ENCODE results near the gene ATP6V0B. TPM values are rescaled to one million over a fixed set of nuclear protein-coding genes. Genes with fewer than 3 reads are reported as not detected.

Gene ATP6V0B
- total and polyA plus RNA-seq, 3 experiments from 2014 or later = 184 to 205 (median 190) TPM

- CTCF ChIA-PET = no interaction called here
- H3K9me3 Mint-ChIP-seq = no peaks in the 10 kb centered on the region
Measured at GRCh38 chr1:43995984-43996732, 21.4 kb downstream of the ATP6V0B start.

GRCh38 chr1:43996733-43997115 is 22.0 kb downstream of the ATP6V0B start:
- POLR2A ChIA-PET = no interaction called here
- H3K36me3 Mint-ChIP-seq = no peaks in the 10 kb centered on the region

More at GRCh38 chr1:43995984-43996732, 21.4 kb downstream of the ATP6V0B start:
- no peak for DNase-seq
- peaks cover 8% of the 10 kb centered on the region for H3K4me1 ChIP-seq (ENCODE audit: insufficient read depth, low read length)
- H3K4me3 ChIP-seq (ENCODE audit: low read length) = no peak overlapping the region
- H3K27ac Mint-ChIP-seq = peak overlapping the region in 1 of 8 donors; percentile 78
- POLR2A ChIA-PET = no interaction called here
- H3K9me3 ChIP-seq (ENCODE audit: low read length) = no peaks in the 10 kb centered on the region
- H3K4me3 Mint-ChIP-seq = peak overlapping the region in 1 of 7 donors; percentile 32
- no peak overlapping the region for H3K27ac ChIP-seq (ENCODE audit: low read depth, low read length)
- H3K36me3 ChIP-seq (ENCODE audit: insufficient read depth, low read length) = no peaks in the 10 kb centered on the region
- no peaks in the 10 kb centered on the region for H3K27me3 ChIP-seq (ENCODE audit: insufficient read depth, low read length, poor library complexity, severe bottlenecking)
- H3K36me3 Mint-ChIP-seq = peaks cover 0 to 2% (median 0%) of the 10 kb centered on the region in 3 donors
- H3K27me3 Mint-ChIP-seq = peaks cover 0 to 2% of the 10 kb centered on the region in 2 donors
- H3K4me1 Mint-ChIP-seq = peaks cover 10 to 17% (median 12%) of the 10 kb centered on the region in 3 donors

GRCh38 chr1:43997295-43997999 is 22.7 kb downstream of the ATP6V0B start:
- Histone ChIP-seq H3K36me3 (ENCODE audit: insufficient read depth, low read length) (no peaks in the 10 kb centered on the region), H3K4me1 (ENCODE audit: insufficient read depth, low read length) (peaks cover 2% of the 10 kb centered on the region), H3K4me3 (ENCODE audit: low read length) (no peak overlapping the region), H3K9me3 (ENCODE audit: low read length) (no peaks in the 10 kb centered on the region), H3K27me3 (ENCODE audit: insufficient read depth, low read length, poor library complexity, severe bottlenecking) (no peaks in the 10 kb centered on the region), H3K27ac (ENCODE audit: low read depth, low read length) (no peak overlapping the region)
- H3K36me3 Mint-ChIP-seq = no peaks in the 10 kb centered on the region
- H3K27me3 Mint-ChIP-seq = peaks cover 0 to 5% of the 10 kb centered on the region in 2 donors
- ChIA-PET CTCF (no interaction called here), POLR2A (no interaction called here)
- no peak overlapping the region for H3K4me3 Mint-ChIP-seq
- no peak overlapping the region for H3K27ac Mint-ChIP-seq
- peaks cover 4 to 5% (median 4%) of the 10 kb centered on the region in 3 donors for H3K4me1 Mint-ChIP-seq
- DNase-seq = peak in 1 of 5 donors; percentile 46
- H3K9me3 Mint-ChIP-seq = no peaks in the 10 kb centered on the region

More at GRCh38 chr1:43996733-43997115, 22.0 kb downstream of the ATP6V0B start:
- CTCF ChIA-PET = no interaction called here
- no peak overlapping the region for H3K27ac Mint-ChIP-seq
- H3K27ac ChIP-seq (ENCODE audit: low read depth, low read length) = no peak overlapping the region
- H3K27me3 Mint-ChIP-seq = peaks cover 0 to 5% of the 10 kb centered on the region in 2 donors
- no peaks in the 10 kb centered on the region for H3K9me3 ChIP-seq (ENCODE audit: low read length)
- no peak overlapping the region for H3K4me3 Mint-ChIP-seq
- H3K4me1 ChIP-seq (ENCODE audit: insufficient read depth, low read length) = peaks cover 8% of the 10 kb centered on the region
- H3K36me3 ChIP-seq (ENCODE audit: insufficient read depth, low read length) = no peaks in the 10 kb centered on the region
- H3K27me3 ChIP-seq (ENCODE audit: insufficient read depth, low read length, poor library complexity, severe bottlenecking) = no peaks in the 10 kb centered on the region
- no peak for DNase-seq
- no peak overlapping the region for H3K4me3 ChIP-seq (ENCODE audit: low read length)
- H3K4me1 Mint-ChIP-seq = peaks cover 8 to 12% (median 10%) of the 10 kb centered on the region in 3 donors
- H3K9me3 Mint-ChIP-seq = no peaks in the 10 kb centered on the region

GRCh38 chr1:43998000-43998378 is 23.2 kb downstream of the ATP6V0B start:
- Histone ChIP-seq H3K9me3 (ENCODE audit: low read length) (no peaks in the 10 kb centered on the region), H3K4me3 (ENCODE audit: low read length) (no peak overlapping the region), H3K36me3 (ENCODE audit: insufficient read depth, low read length) (no peaks in the 10 kb centered on the region), H3K27ac (ENCODE audit: low read depth, low read length) (no peak overlapping the region), H3K27me3 (ENCODE audit: insufficient read depth, low read length, poor library complexity, severe bottlenecking) (no peaks in the 10 kb centered on the region), H3K4me1 (ENCODE audit: insufficient read depth, low read length) (no peaks in the 10 kb centered on the region)
- Mint-ChIP-seq H3K36me3 (no peaks in the 10 kb centered on the region), H3K9me3 (no peaks in the 10 kb centered on the region), H3K4me3 (no peak overlapping the region), H3K4me1 (no peaks in the 10 kb centered on the region), H3K27me3 (peaks cover 0 to 5% of the 10 kb centered on the region in 2 donors), H3K27ac (no peak overlapping the region)
- POLR2A ChIA-PET = no interaction called here
- CTCF ChIA-PET = no interaction called here
- no peak for DNase-seq

- Mint-ChIP-seq H3K4me1 (no peaks in the 10 kb centered on the region), H3K27me3 (peaks cover 0 to 5% of the 10 kb centered on the region in 2 donors)
- POLR2A ChIA-PET = no interaction called here
Measured at GRCh38 chr1:43999455-43999854, 24.7 kb downstream of the ATP6V0B start.

GRCh38 chr1:44000122-44000665 is 25.4 kb downstream of the ATP6V0B start:
- Histone ChIP-seq H3K27me3 (ENCODE audit: insufficient read depth, low read length, poor library complexity, severe bottlenecking) (no peaks in the 10 kb centered on the region), H3K4me1 (ENCODE audit: insufficient read depth, low read length) (no peaks in the 10 kb centered on the region), H3K27ac (ENCODE audit: low read depth, low read length) (no peak overlapping the region), H3K36me3 (ENCODE audit: insufficient read depth, low read length) (no peaks in the 10 kb centered on the region), H3K4me3 (ENCODE audit: low read length) (no peak overlapping the region), H3K9me3 (ENCODE audit: low read length) (no peaks in the 10 kb centered on the region)
- ChIA-PET CTCF (interaction anchor here (1.2 to 1.3 kb wide), 2 partner anchors 37 to 46 kb away, joined by 3 read pairs; no protein-coding TSS in a partner anchor), POLR2A (no interaction called here)
- H3K27ac Mint-ChIP-seq = no peak overlapping the region
- peaks cover 0 to 5% of the 10 kb centered on the region in 2 donors for H3K27me3 Mint-ChIP-seq
- no peaks in the 10 kb centered on the region for H3K9me3 Mint-ChIP-seq
- H3K4me1 Mint-ChIP-seq = no peaks in the 10 kb centered on the region
- no peak for DNase-seq
- no peaks in the 10 kb centered on the region for H3K36me3 Mint-ChIP-seq
- no peak overlapping the region for H3K4me3 Mint-ChIP-seq

More at GRCh38 chr1:43999455-43999854, 24.7 kb downstream of the ATP6V0B start:
- no peak overlapping the region for H3K4me3 ChIP-seq (ENCODE audit: low read length)
- Mint-ChIP-seq H3K4me3 (no peak overlapping the region), H3K9me3 (no peaks in the 10 kb centered on the region), H3K36me3 (no peaks in the 10 kb centered on the region), H3K27ac (no peak overlapping the region)
- DNase-seq = no peak
- no peaks in the 10 kb centered on the region for H3K27me3 ChIP-seq (ENCODE audit: insufficient read depth, low read length, poor library complexity, severe bottlenecking)
- no peaks in the 10 kb centered on the region for H3K9me3 ChIP-seq (ENCODE audit: low read length)
- no peak overlapping the region for H3K27ac ChIP-seq (ENCODE audit: low read depth, low read length)
- no peaks in the 10 kb centered on the region for H3K4me1 ChIP-seq (ENCODE audit: insufficient read depth, low read length)
- H3K36me3 ChIP-seq (ENCODE audit: insufficient read depth, low read length) = no peaks in the 10 kb centered on the region
- CTCF ChIA-PET = interaction anchor here (1.2 to 1.3 kb wide), 2 partner anchors 37 to 47 kb away, joined by 3 read pairs; no protein-coding TSS in a partner anchor

- peaks cover 0 to 5% of the 10 kb centered on the region in 2 donors for H3K27me3 Mint-ChIP-seq
- H3K9me3 Mint-ChIP-seq = no peaks in the 10 kb centered on the region
- no peaks in the 10 kb centered on the region for H3K36me3 Mint-ChIP-seq
- H3K27ac Mint-ChIP-seq = no peak overlapping the region
- DNase-seq = no peak
- Histone ChIP-seq H3K4me1 (ENCODE audit: insufficient read depth, low read length) (no peaks in the 10 kb centered on the region), H3K27ac (ENCODE audit: low read depth, low read length) (no peak overlapping the region), H3K9me3 (ENCODE audit: low read length) (no peaks in the 10 kb centered on the region), H3K4me3 (ENCODE audit: low read length) (no peak overlapping the region), H3K36me3 (ENCODE audit: insufficient read depth, low read length) (no peaks in the 10 kb centered on the region), H3K27me3 (ENCODE audit: insufficient read depth, low read length, poor library complexity, severe bottlenecking) (no peaks in the 10 kb centered on the region)
- no peak overlapping the region for H3K4me3 Mint-ChIP-seq
- POLR2A ChIA-PET = no interaction called here
- CTCF ChIA-PET = interaction anchor here (1.1 to 6.8 kb wide), 2 partner anchors 9 to 34 kb away, joined by 5 to 108 read pairs; no protein-coding TSS in a partner anchor
- H3K4me1 Mint-ChIP-seq = no peaks in the 10 kb centered on the region
Measured at GRCh38 chr1:44002165-44002564, 27.4 kb downstream of the ATP6V0B start.

- H3K27ac Mint-ChIP-seq = no peak overlapping the region
- ChIA-PET CTCF (interaction anchor here (6.8 kb wide), 1 partner anchor 33 kb away, joined by 108 read pairs; no protein-coding TSS in a partner anchor), POLR2A (no interaction called here)
- H3K36me3 Mint-ChIP-seq = no peaks in the 10 kb centered on the region
- no peak overlapping the region for H3K4me3 ChIP-seq (ENCODE audit: low read length)
- no peak overlapping the region for H3K4me3 Mint-ChIP-seq
- H3K9me3 Mint-ChIP-seq = no peaks in the 10 kb centered on the region
- no peaks in the 10 kb centered on the region for H3K4me1 Mint-ChIP-seq
- no peak for DNase-seq
- H3K36me3 ChIP-seq (ENCODE audit: insufficient read depth, low read length) = no peaks in the 10 kb centered on the region
- H3K27ac ChIP-seq (ENCODE audit: low read depth, low read length) = no peak overlapping the region
- H3K27me3 Mint-ChIP-seq = peaks cover 0 to 5% of the 10 kb centered on the region in 2 donors
- no peaks in the 10 kb centered on the region for H3K27me3 ChIP-seq (ENCODE audit: insufficient read depth, low read length, poor library complexity, severe bottlenecking)
- H3K4me1 ChIP-seq (ENCODE audit: insufficient read depth, low read length) = no peaks in the 10 kb centered on the region
- H3K9me3 ChIP-seq (ENCODE audit: low read length) = no peaks in the 10 kb centered on the region
Measured at GRCh38 chr1:44002606-44003157, 27.9 kb downstream of the ATP6V0B start.
